Activated naive CD4-positive, alpha-beta T cell treated with anti-CD3 and anti-CD28 coated beads for 36 hours (primary cell): Measurements from ENCODE around the gene TTLL11. TPM values are rescaled to one million over a fixed set of nuclear protein-coding genes. Genes with fewer than 3 reads are reported as not detected.

ENCODE experiments used
- CTCF ChIA-PET: fragments of 350-600 bp; sonication (Branson Sonifier 250); formaldehyde crosslinking; loops from one replicate; lab custom pipeline; 2021; ENCODE audit warnings: antibody characterized with exemption; lab: Charles Lee
- DNase-seq: peaks from one replicate; pipeline ENCODE4 v3.0.0-alpha.2; 2020
- H3K27ac Mint-ChIP-seq: one replicate; pipeline ENCODE4 v1.8.0; 2021; ENCODE audit warnings: mild to moderate bottlenecking, mixed read lengths
- H3K27me3 Mint-ChIP-seq: one replicate; pipeline ENCODE4 v1.8.0; 2021; ENCODE audit warnings: low read depth, mixed read lengths
- H3K36me3 Mint-ChIP-seq: one replicate; pipeline ENCODE4 v1.8.0; 2021; ENCODE audit warnings: low read depth, mixed read lengths
- H3K4me1 Mint-ChIP-seq: one replicate; pipeline ENCODE4 v1.8.0; 2021; ENCODE audit warnings: low read depth, mixed read lengths
- H3K4me3 Mint-ChIP-seq: one replicate; pipeline ENCODE4 v1.8.0; 2021; ENCODE audit warnings: mild to moderate bottlenecking, moderate library complexity, mixed read lengths
- H3K9me3 Mint-ChIP-seq: one replicate; pipeline ENCODE4 v1.8.0; 2021; ENCODE audit warnings: mixed read lengths
- intact Hi-C: fragments of 100-400 bp; cut with micrococcal nuclease; formaldehyde crosslinking; loops from one replicate; pipeline ENCODE4 v1.15.1; 2023
- total RNA-seq, 2 experiments: library from RNA; stranded (reverse); gene quantifications; one replicate each; pipeline ENCODE4 v1.2.3, GENCODE V29; 2021

TTLL11 gene
- total RNA-seq, 2 experiments from 2014 or later = 0.84 to 0.86 TPM

DNA sequence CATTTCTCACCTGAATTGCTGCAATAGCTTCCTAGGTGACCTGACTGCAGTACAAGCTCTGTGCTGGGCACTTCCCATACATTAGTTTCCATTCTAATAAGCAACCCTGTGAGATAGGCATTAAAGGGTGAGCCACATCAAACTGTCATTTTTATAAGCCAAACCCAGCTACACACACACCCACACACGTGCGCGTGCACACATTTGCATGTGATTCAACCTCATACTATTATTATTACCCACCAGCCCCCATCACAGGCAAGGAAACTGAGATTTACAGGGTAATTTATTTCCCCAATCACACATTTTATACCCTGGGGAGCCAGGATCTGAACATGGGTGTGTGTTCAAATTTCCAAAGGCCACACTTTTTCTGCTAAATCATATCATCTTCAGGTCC, 93.6 kb downstream of the TTLL11 start:
- peaks cover 4% of the 10 kb centered on the region for H3K4me1 Mint-ChIP-seq
- H3K4me3 Mint-ChIP-seq = no peak overlapping the region
- CTCF ChIA-PET = no interaction called here
- H3K27me3 Mint-ChIP-seq = no peaks in the 10 kb centered on the region
- no peak overlapping the region for H3K27ac Mint-ChIP-seq
- H3K9me3 Mint-ChIP-seq = no peaks in the 10 kb centered on the region
- no peaks in the 10 kb centered on the region for H3K36me3 Mint-ChIP-seq
- intact Hi-C loops = loop anchor here (10.0 kb wide), 1 partner anchor 155 kb away; no protein-coding TSS in a partner anchor
- DNase-seq = no peak

DNA sequence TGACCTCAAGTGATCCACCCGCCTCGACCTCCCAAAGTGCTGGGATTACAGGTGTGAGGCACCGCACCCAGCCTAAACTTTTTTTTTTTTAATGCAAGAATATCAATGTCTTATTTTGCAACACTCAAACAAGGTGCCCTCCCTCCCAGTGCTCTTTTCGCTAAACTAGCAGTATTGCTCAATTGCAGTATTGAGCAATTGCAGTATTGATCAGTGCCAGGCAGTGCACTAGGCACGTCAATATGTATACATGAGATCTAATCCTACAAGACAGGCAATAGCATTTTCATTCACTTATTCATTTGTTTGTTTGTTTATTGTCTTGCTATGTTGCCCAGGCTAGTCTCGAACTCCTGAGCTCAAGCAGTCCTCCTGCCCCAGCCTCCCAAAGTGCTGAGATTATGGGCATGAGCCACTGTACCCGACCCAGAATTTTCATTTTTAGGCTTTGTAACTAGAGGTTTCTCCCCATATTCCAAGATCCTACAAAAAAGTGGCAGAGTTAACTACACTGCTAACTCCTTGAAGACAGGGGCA, 94.5 kb downstream of the TTLL11 start:
- Mint-ChIP-seq H3K4me1 (peaks cover 4% of the 10 kb centered on the region), H3K9me3 (no peaks in the 10 kb centered on the region), H3K36me3 (no peaks in the 10 kb centered on the region), H3K4me3 (no peak overlapping the region), H3K27ac (no peak overlapping the region), H3K27me3 (no peaks in the 10 kb centered on the region)
- intact Hi-C loops = loop anchor here (10.0 kb wide), 1 partner anchor 154 kb away; no protein-coding TSS in a partner anchor
- no peak for DNase-seq
- CTCF ChIA-PET = no interaction called here

DNA sequence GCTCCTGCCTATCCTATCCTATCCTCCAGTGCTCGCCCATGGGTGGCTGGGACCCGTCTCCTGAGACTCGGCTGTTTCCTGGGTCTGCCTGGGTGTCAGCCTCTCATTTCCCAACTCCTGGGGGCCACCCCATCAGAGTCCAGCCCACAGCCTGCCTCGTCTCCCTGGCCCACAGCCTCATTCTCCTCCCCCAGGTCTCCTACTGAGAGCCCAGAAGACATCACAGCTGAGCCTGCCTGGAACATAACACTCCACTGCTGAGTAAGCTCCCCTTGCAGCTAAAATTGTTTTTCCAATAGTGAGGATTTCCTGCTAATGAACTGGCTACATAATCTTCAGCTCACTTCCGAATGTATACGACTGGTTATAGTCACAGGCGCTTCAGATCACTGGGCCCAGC, 95.3 kb downstream of the TTLL11 start:
- Mint-ChIP-seq H3K27ac (no peak overlapping the region), H3K4me1 (peaks cover 4% of the 10 kb centered on the region), H3K9me3 (no peaks in the 10 kb centered on the region), H3K27me3 (no peaks in the 10 kb centered on the region), H3K36me3 (no peaks in the 10 kb centered on the region), H3K4me3 (no peak overlapping the region)
- CTCF ChIA-PET = no interaction called here
- intact Hi-C loops = loop anchor here (10.0 kb wide), 1 partner anchor 153 kb away; no protein-coding TSS in a partner anchor
- DNase-seq = no peak

DNA sequence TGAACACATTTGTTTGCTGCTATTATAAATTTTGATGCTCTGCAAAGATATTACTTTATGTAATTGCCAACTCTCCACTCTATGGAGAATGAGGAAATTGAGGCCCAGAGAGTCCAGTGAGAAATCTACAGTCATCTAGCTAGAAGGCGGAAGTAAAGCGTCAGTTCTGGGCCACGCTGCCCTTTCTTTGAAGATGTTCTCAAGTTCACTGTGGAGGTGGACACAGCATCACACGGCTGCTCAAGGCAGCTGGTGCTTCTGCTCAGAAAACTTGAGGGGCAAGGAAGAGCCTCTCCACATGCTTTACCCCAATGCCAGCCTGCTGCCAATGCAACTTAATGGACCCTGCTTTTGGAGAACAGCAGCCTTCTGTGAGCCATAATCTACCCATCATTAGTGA, 96.3 kb downstream of the TTLL11 start:
- Mint-ChIP-seq H3K27ac (no peak overlapping the region), H3K27me3 (no peaks in the 10 kb centered on the region), H3K9me3 (no peaks in the 10 kb centered on the region), H3K4me3 (no peak overlapping the region), H3K36me3 (no peaks in the 10 kb centered on the region), H3K4me1 (peaks cover 4% of the 10 kb centered on the region)
- CTCF ChIA-PET = no interaction called here
- no peak for DNase-seq
- intact Hi-C loops = loop anchor here (10.0 kb wide), 1 partner anchor 152 kb away; no protein-coding TSS in a partner anchor

DNA sequence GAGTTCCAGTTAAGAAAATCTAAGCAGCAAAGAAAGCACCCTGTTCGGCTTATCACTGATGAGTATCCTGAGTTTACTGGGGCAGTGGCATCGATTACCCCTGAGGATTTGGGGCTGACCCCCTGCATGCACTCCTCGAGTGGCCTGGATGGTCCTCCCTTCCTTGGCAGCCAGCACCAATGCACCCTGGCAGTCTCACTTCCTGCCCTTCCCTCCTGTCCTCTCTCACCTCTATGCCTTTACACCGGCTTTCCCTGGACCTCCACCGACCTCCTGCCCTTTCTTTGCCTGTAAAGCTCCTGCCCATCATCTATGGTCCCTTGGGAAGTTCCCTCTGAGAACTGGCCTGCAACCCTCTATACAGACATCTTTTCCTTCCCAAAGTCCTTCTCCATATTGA, 97.1 kb downstream of the TTLL11 start:
- intact Hi-C loops = loop anchor here (10.0 kb wide), 1 partner anchor 151 kb away; no protein-coding TSS in a partner anchor
- Mint-ChIP-seq H3K9me3 (no peaks in the 10 kb centered on the region), H3K36me3 (no peaks in the 10 kb centered on the region), H3K4me3 (no peak overlapping the region), H3K4me1 (peaks cover 4% of the 10 kb centered on the region), H3K27me3 (no peaks in the 10 kb centered on the region), H3K27ac (no peak overlapping the region)
- CTCF ChIA-PET = interaction anchor here (0.7 to 1.7 kb wide), 4 partner anchors 34 to 498 kb away, joined by 3 to 7 read pairs (median 4); no protein-coding TSS in a partner anchor
- no peak for DNase-seq

DNA sequence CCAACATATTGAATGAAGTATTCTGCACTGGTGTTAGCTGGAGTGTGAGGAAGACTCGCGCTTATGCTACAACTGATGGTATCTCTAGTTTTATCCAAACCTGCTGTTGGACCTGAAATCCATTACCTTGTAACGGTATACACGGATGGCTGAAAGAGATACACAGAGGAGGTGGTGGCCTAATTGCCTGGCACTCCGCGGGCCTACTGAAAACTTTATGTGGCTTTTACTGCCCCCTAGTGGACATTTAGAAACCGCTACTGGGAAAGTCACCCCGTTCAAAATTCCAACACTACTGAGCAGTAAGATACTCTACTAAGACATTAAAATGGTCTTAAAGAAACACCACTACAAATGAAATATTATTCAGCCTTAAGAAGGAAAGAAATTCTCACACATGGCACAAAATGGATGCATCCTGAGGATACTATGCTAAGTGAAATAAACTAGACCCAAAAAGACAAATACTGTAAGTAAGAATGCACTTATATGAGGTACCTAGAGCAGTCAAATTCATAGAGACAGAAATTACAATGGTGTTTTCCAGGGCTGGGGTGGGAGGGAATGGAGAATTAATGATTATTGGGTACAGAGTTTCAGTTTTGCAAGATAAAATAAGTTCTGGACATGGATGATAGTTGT, 100.4 kb downstream of the TTLL11 start:
- Mint-ChIP-seq H3K4me1 (no peaks in the 10 kb centered on the region), H3K27me3 (no peaks in the 10 kb centered on the region), H3K9me3 (no peaks in the 10 kb centered on the region), H3K4me3 (no peak overlapping the region), H3K36me3 (peaks cover 2% of the 10 kb centered on the region), H3K27ac (no peak overlapping the region)
- DNase-seq = peak; percentile 53
- CTCF ChIA-PET = interaction anchor here (0.6 to 0.7 kb wide), 3 partner anchors 18 to 313 kb away, joined by 3 to 4 read pairs (median 3); no protein-coding TSS in a partner anchor
- intact Hi-C loops = loop anchor here (1.0 to 10.0 kb wide), 6 partner anchors 148 to 446 kb away; no protein-coding TSS in a partner anchor

DNA sequence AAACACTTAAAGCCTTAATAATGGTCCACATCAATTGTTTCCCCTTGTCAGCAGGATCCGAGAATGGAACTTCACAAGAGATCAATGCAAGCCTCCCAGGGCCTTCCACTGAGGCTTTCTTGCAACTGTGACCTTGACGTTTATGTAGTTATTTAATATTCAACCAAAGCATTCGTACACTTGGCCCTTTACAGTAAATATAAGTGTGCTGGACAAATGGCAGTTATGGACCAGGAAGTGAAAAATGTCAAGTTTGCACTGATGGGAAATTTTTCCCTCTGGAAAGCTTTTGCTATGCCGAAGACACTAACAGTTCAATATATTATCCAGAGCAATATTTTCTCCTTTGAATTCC, 101.8 kb downstream of the TTLL11 start:
- DNase-seq = no peak
- no peaks in the 10 kb centered on the region for H3K27me3 Mint-ChIP-seq
- H3K27ac Mint-ChIP-seq = no peak overlapping the region
- peaks cover 2% of the 10 kb centered on the region for H3K36me3 Mint-ChIP-seq
- CTCF ChIA-PET = interaction anchor here (1.0 to 1.4 kb wide), 2 partner anchors 257 to 304 kb away, joined by 7 to 8 read pairs; no protein-coding TSS in a partner anchor
- H3K4me3 Mint-ChIP-seq = no peak overlapping the region
- intact Hi-C loops = loop anchor here (5.0 to 10.0 kb wide), 2 partner anchors 146 to 349 kb away; no protein-coding TSS in a partner anchor
- H3K9me3 Mint-ChIP-seq = no peaks in the 10 kb centered on the region
- H3K4me1 Mint-ChIP-seq = no peaks in the 10 kb centered on the region

DNA sequence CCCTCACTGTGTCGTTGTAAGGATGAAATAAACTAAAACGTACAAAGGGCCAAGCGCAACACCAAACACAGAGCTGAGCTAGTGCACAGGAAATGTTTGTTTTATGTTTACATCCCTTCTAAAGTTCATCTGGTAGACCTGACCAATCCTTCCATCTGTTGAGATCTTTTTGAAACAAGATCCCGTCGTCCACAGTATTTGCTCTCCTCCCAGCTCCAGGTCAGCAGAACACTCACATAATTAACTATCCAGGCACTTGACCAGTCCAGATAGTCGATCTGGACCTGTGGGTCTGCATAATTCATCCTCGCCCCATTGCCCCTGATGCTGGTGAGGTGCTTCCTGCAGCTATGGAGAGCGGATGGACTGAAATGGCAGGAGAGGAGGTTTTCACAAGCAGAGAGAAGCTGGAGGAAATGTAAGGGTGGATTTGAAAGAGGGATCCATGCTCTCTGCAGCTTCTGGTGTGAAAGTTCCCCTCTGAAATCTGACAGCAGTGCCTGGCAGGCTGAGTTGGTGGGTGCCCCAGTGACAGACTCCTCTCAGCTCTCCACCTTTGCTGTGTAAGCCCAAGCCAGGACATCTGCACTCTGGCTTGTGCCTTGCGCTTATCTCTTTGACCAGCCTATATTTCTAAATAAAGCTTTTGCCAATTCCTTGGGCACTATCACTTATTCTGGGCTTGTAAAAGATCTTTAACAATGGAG, 102.4 kb downstream of the TTLL11 start:
- Mint-ChIP-seq H3K4me1 (no peaks in the 10 kb centered on the region), H3K36me3 (peaks cover 2% of the 10 kb centered on the region), H3K4me3 (no peak overlapping the region)

DNA sequence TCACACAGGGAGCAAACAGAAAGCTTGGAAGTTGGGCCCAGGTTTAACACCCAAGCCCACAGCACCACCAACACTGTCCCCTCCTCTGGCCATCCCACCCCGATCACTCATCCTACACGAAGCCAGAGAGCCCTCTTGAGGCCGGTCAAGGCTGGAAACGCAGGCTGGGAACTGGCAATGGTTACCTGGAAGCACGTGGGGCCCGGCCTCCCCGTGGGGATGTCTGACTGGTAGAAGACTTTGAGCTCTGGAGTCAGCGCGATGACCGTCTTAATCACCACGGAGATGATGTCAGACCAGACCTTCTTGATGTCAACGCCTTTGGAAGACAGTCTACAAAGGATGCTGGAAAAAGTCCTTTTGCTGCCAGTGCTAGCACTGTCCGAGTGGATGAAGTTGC, 104.1 kb downstream of the TTLL11 start:
- peaks cover 2% of the 10 kb centered on the region for H3K36me3 Mint-ChIP-seq
- no peaks in the 10 kb centered on the region for H3K4me1 Mint-ChIP-seq
- intact Hi-C loops = no loop called here
- H3K4me3 Mint-ChIP-seq = no peak overlapping the region
- H3K27ac Mint-ChIP-seq = no peak overlapping the region
- CTCF ChIA-PET = no interaction called here
- DNase-seq = no peak
- no peaks in the 10 kb centered on the region for H3K9me3 Mint-ChIP-seq
- H3K27me3 Mint-ChIP-seq = no peaks in the 10 kb centered on the region

More for the DNA sequence above, 102.4 kb downstream of the TTLL11 start:
- H3K27me3 Mint-ChIP-seq = no peaks in the 10 kb centered on the region
- no peak overlapping the region for H3K27ac Mint-ChIP-seq
- H3K9me3 Mint-ChIP-seq = no peaks in the 10 kb centered on the region
- no peak for DNase-seq
- intact Hi-C loops = loop anchor here (5.0 to 10.0 kb wide), 2 partner anchors 146 to 348 kb away; no protein-coding TSS in a partner anchor
- CTCF ChIA-PET = interaction anchor here (0.8 to 1.4 kb wide), 3 partner anchors 27 to 304 kb away, joined by 4 to 8 read pairs (median 7); no protein-coding TSS in a partner anchor

DNA sequence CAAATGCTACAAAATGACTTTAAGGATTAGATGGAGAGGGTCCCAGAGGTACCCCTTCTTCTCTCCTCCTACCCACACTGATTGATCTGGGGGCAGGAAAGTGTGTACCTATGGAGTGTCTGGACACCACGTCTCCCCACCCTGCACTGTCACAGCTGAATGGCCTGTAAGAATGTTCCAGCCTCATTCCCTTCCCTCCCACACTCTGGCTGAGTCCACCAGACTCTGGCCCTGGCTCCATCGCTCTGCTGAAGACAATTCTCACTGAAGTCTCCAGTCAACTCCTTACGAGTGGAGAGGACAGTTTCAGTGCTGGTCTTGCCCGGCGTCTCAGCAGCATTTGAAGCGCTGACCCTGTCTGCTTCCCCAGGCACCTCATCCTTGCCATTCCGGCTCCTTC, 105.8 kb downstream of the TTLL11 start:
- peaks cover 10% of the 10 kb centered on the region for H3K36me3 Mint-ChIP-seq
- no peaks in the 10 kb centered on the region for H3K27me3 Mint-ChIP-seq
- CTCF ChIA-PET = no interaction called here
- H3K4me3 Mint-ChIP-seq = no peak overlapping the region
- intact Hi-C loops = no loop called here
- H3K27ac Mint-ChIP-seq = no peak overlapping the region
- no peaks in the 10 kb centered on the region for H3K4me1 Mint-ChIP-seq
- H3K9me3 Mint-ChIP-seq = peaks cover 1% of the 10 kb centered on the region
- no peak for DNase-seq

DNA sequence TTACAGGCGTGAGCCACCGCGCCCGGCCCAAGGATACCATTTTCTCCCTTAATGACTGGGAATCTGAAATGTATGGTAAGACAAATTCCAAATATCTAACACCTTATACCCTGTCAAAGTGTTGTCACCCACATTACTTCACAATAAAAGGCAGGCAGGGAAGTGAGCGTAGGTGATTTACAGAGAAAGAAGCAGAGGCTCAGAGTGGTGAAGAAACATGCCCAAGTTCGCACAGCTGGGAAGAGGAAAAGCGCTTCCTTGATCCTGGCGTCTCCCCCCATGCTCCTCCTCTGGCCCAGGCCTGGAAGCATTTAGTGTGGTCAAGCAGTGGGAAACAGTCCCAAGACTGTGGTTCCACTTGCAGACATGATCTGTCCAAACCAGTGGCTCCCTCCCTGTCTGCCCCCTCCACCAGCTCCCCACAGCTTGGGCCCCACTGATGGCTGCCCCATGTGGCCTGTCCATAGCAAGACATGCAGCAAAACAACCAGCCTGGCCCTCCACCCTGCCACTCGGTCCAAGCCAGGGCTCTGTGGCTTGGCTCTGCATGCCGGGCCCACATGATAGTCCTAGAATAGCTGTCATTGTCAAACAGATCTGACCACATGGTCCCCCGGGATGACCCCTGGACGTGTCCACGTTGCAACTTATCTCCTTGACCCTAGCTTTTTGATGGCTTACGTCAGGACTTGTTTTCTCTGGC, 107.2 kb downstream of the TTLL11 start:
- H3K4me3 Mint-ChIP-seq = no peak overlapping the region
- H3K36me3 Mint-ChIP-seq = peaks cover 10% of the 10 kb centered on the region
- no peaks in the 10 kb centered on the region for H3K4me1 Mint-ChIP-seq
- no peak overlapping the region for H3K27ac Mint-ChIP-seq
- H3K9me3 Mint-ChIP-seq = peaks cover 9% of the 10 kb centered on the region
- intact Hi-C loops = no loop called here
- no peak for DNase-seq
- CTCF ChIA-PET = no interaction called here
- no peaks in the 10 kb centered on the region for H3K27me3 Mint-ChIP-seq
